HL-60 (cell line): ENCODE measurements around the gene EIPR1.

Experiments
- CTCF ChIP-seq: IDR thresholded peaks from one replicate; pipeline ENCODE4 v1.5.1; 2011; ENCODE audit warnings: low read length, control low read depth, inconsistent platforms; ENCODE audit not compliant: insufficient read depth
- POLR2AphosphoS5 ChIP-seq: IDR thresholded peaks from 2 replicates; pipeline ENCODE4 v1.6.1; 2012; ENCODE audit warnings: low read depth
- REST ChIP-seq: IDR thresholded peaks from 2 replicates; pipeline ENCODE4 v1.6.1; 2012; ENCODE audit warnings: low read depth; ENCODE audit not compliant: insufficient replicate concordance

DNA sequence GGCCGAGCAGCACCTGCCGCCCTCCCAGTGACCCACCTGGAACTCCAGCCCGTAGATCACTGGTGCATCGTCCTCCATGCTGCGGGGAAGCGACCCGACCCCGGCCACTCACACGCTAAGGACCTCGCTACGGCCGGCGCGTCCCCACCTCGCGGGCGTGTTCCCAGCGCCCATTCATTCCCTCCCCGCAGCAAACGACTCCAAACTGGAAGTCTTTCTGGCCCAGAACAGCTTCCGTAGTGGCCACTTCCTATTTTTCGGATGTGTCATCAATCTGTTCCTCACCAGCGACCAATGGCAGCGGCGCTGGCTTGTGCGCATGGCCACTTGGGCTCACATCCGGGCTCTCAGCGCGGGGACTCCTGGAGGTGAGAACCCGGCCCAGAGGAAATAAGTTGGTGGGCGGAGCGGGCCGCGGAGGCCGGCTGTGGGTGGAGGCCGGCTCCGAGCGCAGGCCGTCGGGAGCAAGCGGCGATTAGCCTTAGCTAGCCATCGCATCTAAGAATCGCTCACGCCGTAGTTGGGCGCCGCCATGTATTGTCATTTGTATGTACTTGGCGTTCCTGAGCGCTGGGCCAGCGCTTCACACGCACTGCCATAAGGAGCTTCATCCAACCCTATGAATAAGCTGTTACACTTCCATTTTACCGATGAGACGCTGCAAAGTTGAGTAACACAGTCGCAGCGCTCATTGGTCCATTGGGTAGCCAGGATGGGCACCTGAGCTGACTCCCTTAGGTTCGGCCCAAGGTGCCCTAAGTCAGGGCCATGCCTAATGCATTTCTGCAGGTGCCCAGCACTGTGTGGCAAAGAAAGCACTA lies at the start of gene EIPR1:
- no peak for TF ChIP-seq CTCF
- peak; percentile 63 for TF ChIP-seq POLR2AphosphoS5
- TF ChIP-seq REST: peak; percentile 61
